ENCODE results near the gene NFX1.

The NFX1 gene

GRCh38 chr9:33290247-33291030, at the start of gene NFX1:
Gene NFX1, plus strand, starts transcription at chr9:33290516. Its CDS starts 57 bp downstream, at chr9:33290573.
- peak; percentile 94 to 97 (median 96) for DNase-seq (ENCODE audit: low read depth in 3 of 3)

DNA sequence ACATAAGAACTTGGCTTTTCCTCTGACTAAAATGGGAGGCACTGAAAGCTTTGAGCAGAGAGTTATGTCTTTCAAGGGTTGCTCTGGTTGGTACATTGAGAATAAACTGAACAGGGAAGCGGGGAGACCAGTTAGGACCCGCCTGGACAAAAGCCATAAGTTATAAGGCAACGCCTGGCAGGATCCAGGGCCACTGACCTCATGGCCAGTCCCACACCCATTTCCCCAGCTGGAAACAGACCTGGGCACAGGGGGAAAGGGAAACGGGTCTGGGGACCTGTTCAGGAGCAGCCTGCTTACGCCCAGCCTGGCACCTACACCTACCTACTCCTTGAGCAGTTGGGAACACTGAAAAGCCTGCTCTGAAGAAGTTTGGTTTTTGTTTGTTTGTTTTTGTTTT, 49.0 kb upstream of the NFX1 start:
- DNase-seq (ENCODE audit: low read depth in 3 of 3), result no peak

DNA sequence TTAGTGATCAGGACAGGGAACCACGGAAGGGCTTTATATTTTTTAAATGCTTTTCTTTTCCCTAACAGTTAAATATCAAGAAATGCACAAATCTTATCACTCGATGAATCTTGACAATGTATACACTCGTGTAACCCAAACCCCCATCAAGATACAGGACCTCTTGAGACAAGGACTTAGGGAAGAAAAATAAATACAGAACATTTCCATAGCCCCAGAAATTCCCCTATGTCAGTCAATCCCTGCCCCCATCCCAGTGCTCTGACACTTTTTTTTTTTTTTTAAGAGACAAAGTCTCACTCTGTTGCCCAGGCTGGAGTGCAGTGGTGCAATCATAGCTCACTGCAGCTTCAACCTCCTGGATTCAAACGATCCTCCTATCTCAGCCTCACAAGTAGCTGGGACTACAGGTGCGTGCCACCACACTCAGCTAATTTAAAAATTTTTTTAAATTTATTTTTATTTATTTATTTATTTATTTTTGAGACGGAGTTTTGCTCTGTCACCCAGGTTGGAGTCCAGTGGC, 47.6 kb upstream of the NFX1 start:
- DNase-seq (ENCODE audit: low read depth in 3 of 3), result no peak

DNA sequence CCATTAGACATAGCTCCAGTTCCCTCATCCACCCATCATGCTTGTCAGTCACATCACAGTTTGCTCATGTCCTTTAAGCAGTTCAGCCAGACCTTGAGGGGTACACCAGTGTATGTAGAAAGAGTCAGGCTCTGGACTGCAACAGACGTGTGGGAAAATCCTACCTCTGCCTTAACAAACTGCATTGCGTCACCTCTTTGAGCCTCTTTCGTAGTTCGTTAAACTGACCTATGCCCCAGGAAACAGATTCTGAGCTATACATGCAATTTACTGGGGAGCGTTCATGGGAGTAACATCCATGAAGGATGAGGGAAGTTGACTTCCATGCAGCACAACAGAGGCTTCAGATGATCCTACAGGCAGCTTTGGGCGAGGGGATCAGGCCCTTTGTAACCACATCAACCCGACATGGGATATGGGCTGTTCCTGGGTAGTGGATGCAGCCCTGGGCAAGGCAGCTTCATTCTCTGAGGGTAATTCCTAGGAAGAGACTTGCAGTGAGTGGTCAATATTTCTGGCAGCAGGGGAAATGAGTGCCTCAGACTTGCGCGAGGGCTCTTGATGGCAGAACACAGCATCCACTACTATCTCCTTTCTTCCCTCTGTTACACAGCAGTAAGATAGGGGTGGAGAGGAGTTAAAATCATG, 46.1 kb upstream of the NFX1 start:
- no peak for DNase-seq (ENCODE audit: low read depth in 3 of 3)

DNA sequence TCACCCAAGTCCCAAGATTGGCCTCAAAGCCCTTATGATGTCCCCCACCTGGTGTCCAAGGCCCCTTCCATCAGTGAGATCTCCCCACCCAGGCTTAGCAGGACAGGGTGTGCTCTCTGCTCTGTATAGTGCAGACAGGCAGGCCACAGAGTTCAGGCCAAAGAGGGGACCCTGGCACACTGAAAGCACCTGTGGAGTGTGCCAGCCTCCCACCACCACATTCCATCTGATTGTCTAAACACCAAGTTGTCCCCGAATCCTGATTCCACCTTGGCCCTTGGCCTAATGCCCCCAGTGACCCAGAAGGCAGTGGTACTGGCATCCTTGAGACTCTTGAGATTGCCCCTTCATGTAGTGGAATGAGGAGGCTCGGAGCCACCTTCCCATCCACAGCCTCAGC, 45.0 kb upstream of the NFX1 start:
- DNase-seq (ENCODE audit: low read depth in 3 of 3), result no peak

DNA sequence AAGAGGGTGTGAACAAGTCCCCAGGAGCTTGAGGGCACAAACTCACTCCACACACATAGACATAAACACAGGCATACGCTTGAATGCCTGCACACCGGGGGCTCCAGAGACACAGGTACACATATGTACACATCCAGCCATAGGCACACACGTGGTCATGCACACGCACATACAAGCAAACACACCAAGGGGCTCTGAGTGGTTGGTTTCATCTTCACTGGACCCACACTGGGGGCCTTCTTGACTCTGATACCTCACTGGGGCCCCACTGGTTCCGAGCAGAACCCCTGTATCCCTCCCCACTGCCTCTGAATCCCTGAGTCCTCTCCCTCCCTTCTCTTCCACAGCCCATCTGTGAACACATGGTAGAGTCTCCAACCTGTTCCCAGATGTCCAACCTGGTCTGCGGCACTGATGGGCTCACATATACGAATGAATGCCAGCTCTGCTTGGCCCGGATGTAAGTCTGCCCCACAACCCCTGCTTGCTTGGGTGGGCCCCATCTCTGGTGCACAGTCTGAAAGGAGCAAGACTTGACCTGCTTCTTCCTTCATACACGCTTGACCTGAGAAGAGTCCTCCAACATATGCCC, 44.0 kb upstream of the NFX1 start:
- no peak for DNase-seq (ENCODE audit: low read depth in 3 of 3)

- no peak for DNase-seq (ENCODE audit: low read depth in 3 of 3)
Measured at GRCh38 chr9:33248606-33249005, 41.7 kb upstream of the NFX1 start.

- no peak for DNase-seq (ENCODE audit: low read depth in 3 of 3)
Measured at GRCh38 chr9:33249087-33249658, 41.1 kb upstream of the NFX1 start.

DNA sequence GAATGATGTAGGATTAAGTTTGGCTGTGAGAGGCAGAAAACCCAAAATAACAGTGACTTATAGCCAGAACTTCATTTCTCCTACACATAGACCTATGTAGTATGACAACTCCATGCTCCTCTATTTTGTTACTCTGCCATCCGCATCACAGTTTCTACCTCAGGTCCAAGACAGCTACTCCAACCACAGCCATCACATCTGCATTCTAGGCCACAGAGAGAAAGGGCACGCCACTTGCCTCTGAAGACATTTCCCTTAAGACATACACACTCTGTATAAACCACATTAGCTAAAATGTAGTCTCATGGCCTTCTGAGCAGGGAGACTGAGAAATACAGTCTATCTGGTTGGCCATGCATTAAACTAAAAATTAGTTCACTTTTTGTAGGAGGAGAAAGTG, 40.3 kb upstream of the NFX1 start:
- no peak for DNase-seq (ENCODE audit: low read depth in 3 of 3)

GRCh38 chr9:33250458-33250995, 39.8 kb upstream of the NFX1 start:
- no peak for DNase-seq (ENCODE audit: low read depth in 3 of 3)

- no peak for DNase-seq (ENCODE audit: low read depth in 3 of 3)
Measured at GRCh38 chr9:33254211-33254610, 36.1 kb upstream of the NFX1 start.

- DNase-seq (ENCODE audit: low read depth in 3 of 3), result no peak
Measured at GRCh38 chr9:33255014-33255413, 35.3 kb upstream of the NFX1 start.

DNA sequence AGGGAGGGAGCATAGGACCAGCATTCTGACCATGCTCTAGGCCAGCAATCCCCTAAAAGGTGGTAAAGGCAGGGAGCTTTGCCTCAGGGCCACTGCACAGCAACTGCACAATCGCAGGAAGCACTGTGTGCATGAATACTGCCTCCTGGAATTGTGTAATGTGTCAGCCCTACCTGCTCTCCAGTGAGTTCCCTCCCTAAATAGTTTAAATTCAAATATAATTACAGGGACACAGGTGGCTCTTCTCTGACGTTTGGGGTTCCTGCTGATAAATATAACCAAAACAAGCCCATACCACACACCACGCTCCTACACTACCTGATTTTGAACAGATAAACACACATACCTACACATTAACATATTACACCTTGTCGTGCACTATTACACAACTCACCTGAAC, 34.8 kb upstream of the NFX1 start:
- DNase-seq (ENCODE audit: low read depth in 3 of 3), result no peak

- DNase-seq (ENCODE audit: low read depth in 3 of 3), result no peak
Measured at GRCh38 chr9:33256236-33256635, 34.1 kb upstream of the NFX1 start.

- DNase-seq (ENCODE audit: low read depth in 3 of 3), result no peak
Measured at GRCh38 chr9:33257276-33257675, 33.0 kb upstream of the NFX1 start.

DNA sequence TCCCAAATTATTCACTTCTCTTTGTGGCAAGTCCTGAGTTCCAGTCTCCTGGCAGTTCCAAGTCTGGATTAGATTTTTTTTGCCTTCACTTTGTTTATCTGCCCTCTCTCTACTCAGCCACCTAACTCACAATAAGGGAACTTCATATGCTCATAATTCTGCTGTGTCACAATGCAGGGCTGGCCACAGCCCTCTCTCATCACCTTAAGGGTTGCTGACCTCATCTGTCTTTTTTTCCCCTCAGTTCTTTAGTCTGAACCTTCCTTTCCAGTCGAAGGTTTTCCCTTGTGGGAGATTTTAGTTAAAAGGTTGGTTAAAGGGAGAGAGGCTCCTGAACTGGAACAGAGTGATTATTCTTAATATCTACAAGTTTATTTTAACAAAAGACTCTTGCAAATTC, 29.9 kb upstream of the NFX1 start:
- DNase-seq (ENCODE audit: low read depth in 3 of 3), result no peak

DNA sequence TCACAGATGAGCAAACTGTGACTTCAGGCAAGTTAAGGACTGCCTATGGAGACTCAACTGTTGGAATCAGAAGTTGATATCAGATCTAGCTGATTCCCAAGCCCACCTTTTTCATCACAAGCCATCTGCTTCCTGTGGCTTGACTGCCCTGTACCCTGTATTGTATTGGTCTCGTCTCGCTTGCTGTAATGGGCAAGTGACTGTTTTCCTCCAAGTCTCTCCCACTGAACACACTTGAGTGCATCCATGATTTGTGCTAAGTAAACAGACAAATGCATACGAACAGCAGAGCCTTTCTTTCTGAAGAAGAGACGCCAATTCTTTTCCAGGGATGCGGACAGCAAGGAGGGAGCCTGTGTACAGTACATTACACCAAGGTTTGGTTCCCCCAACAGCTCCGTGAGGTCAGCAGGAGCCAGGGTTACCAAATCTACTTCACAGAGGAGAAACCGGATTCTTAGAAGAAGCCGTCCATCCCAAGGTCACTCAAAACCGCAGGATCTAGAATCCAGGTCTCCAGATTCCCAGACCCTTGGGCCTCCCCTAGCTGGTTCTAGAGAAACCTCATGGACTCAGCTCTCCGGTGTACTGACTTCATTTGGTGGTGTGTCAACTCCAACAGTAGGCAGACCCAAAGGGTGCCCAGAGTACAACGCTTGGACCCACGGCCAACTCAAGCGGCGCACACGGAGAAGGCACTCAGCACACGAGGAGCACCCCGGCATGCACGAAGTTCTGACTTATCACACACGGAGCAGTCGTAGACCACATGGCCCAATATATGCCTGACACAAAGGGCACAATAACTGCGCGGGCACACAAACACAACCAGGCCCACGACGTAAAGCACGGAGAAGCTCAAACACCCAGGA, 26.9 kb upstream of the NFX1 start:
- peak in 1 of 3 experiments; percentile 2 for DNase-seq (ENCODE audit: low read depth in 3 of 3)

GRCh38 chr9:33264003-33264472, 26.3 kb upstream of the NFX1 start:
- peak in 2 of 3 experiments; percentile 11 to 43 for DNase-seq (ENCODE audit: low read depth in 3 of 3)

DNA sequence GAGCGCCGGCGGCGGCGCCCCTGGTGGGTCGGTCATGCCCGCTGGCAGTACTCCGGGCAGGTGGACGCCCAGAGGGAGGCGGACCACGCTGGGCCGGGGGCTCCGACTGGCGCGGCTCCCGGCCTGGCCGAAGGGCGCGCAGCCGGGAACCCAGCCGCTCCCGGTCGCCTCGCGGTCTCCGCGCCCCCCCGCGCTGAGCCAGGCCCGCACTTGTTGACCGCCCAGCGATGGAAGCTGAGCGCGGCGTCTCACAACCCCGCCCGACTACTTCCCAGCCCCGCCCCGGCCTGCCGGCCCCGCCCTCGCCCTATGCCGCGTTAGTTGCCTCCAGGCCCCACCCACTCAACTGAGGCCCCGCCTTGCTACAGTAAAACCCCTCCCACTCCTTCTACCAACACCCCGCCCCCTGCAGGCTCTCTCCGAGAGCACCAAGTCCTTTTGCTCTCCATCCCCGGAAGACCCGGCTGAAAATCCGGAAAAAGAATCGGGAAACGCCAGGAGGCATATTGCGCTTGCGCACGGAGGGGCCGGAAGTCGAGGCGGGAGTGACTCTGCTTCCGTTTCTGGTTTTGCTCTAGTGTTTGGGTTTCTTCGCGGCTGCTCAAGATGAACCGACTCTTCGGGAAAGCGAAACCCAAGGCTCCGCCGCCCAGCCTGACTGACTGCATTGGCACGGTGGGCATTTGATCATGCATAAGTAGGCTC, 25.7 kb upstream of the NFX1 start, which contains the start of the genes BAG1 and CHMP5:
Gene BAG1, minus strand, starts transcription at position 236 of the 705 bp plus-strand sequence.
Gene CHMP5, plus strand, starts transcription at position 577 of the 705 bp plus-strand sequence. Its CDS starts 30 bp downstream, at position 607.
- peak; percentile 99 to 100 (median 100) for DNase-seq (ENCODE audit: low read depth in 3 of 3)
